CD4-positive, alpha-beta T cell treated with Interleukin-6 at 100 ng/mL for 8 hours (primary cell): ENCODE measurements around the gene DOK4.

Source experiments
- DNase-seq: peaks from one replicate; pipeline ENCODE4 v3.0.0-alpha.2; 2020; ENCODE audit warnings: mixed read lengths, low spot score

DOK4 gene

GRCh38 chr16:57485916-57486857 is at the start of gene DOK4:
Gene DOK4 (minus strand): TSS chr16:57486493. CDS start chr16:57479507, 6,986 bp downstream.
- DNase-seq: peak; percentile 70

DNA sequence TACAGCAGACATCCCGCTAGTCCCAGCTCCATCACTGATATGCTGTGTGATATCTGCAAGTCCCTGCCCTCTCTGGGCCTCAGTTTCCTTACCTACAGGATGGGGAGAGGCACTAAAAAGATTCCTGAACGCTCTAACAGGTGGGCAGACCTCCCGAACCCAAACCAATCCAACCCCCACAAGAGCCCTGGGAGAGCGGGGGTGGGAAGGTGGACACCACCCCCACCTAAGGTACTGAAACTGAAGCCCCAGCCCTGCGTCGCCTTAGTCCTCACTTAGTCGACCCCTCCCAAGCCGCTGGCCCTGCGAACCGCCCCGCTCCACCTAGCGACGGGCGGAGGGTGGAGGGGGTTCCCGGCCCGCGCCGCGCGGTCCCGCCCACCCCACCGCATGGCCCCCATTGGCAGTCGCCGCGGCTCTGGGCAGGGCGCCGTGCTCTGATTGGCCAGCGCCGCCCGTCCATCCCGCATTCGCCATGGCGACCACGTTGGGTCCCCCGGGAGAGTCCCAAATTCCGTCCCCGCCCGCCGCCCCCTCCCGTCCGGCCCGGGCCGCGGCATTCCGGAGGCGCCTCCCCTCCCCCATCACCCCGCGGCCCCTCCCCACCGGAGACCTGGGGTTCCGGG is 49.5 kb upstream of the DOK4 start:
- DNase-seq: peak; percentile 95

DNA sequence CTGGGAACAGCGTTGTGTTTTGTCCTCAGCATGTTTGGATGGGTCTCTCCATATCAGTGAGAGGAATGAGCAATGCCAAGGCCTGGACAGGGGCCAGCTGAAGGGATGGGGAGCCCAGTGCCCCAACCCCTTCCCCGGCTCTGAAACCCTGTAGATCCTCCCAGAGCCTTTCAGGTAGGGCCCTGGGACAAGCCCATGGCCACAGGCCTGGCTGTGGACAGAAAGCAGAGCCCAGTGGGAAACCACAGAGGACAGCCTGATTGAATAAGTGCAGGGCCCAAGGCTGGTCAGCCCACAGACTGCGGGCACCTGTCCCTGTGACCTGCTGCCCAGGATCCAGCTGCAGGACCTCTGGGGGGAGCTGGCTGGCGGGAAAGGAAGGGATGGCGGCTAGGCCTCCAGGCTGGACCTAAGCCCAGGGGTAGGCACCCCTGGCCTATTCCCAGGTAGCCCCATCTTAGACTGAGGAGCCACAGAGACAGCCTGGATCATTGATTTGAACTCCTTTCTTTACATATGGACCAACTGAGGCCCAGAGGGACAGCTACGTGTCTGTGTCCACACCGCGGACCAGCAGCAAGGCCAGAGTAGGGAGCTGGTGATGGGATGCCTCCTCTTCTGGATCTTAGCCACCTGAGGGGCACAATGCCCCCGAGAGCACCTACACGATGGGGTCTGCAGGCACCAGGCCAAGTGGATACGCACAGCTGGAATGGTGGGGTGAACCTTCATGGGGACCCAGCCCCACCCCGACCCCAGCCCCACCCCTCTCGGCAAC is 48.8 kb upstream of the DOK4 start:
- no peak for DNase-seq

GRCh38 chr16:57534337-57534880 is 48.1 kb upstream of the DOK4 start:
- no peak for DNase-seq

- DNase-seq: peak; percentile 42
These were observed 47.4 kb upstream of the DOK4 start for GRCh38 chr16:57533431-57534336.

DNA sequence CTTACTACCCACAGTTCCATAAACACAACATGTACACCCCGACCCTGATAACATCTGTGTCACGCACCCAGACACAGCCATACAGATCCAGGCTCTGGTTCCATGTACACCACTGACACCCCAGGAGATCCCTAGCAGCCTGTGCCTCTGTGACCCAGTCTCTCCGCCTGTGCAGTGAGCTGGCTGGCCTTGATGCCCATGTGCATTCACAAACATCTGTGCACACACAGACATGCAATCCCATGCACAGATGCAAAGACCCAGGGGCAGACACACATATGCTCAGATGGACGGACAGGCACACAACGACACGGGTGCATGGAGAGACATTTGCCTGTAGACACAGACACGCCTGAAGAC is 46.0 kb upstream of the DOK4 start:
- DNase-seq: no peak

DNA sequence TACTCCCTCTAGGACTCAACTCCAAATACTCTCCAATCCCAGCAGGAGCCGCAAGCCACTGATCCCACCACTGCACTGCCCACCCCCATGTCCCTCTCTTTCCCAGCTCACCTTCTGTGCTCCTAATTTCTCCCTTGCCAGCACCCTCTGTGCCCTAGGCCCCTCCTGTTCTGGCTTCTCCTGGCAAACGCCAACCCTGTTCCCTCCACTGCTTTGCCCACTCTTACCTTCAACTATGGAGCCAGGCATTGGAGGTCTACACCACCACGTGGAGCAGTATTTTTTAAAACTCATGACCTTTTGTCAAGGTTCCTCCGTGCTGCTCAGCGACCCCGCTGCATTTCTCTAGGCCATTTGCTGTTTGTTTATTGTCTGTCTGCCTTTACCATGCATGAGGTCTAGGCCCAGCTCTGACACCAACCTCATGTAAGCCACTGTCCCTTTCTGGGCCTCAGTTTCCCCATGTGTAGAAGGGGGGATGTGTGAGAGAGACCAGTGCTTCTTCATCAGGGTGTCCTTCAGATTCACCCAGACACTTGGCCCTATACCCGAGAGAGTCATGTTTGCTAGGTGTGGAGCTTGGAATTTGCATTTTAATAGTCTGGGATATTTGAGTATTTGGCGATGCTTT is 45.5 kb upstream of the DOK4 start:
- no peak for DNase-seq

- DNase-seq: no peak
These were observed 44.9 kb upstream of the DOK4 start for GRCh38 chr16:57531253-57531575.

GRCh38 chr16:57530522-57531252 is 44.4 kb upstream of the DOK4 start:
- DNase-seq: no peak

DNA sequence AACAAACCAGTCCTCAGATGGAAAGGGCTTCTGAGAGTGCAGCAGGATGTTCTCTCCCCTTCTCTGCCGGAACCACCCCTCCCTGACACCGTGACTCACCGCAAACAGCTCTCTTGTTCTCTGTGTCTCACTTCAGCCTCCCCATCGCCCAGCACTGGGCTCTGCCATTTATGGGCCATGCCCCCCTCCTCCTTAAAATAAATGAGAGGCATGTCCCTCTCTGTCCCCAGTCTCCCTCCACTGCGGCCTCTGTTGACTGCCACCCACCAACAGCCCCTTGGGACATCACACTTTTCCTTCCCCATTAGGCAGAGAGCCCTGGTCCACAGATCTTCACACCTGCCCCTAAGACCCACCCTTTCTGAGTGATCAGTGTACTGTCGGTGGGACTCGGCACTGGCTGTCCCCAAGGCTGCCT is 43.8 kb upstream of the DOK4 start:
- DNase-seq: peak; percentile 83

GRCh38 chr16:57529391-57530103 is 43.3 kb upstream of the DOK4 start:
- no peak for DNase-seq

GRCh38 chr16:57528499-57529390 is 42.5 kb upstream of the DOK4 start:
- no peak for DNase-seq

DNA sequence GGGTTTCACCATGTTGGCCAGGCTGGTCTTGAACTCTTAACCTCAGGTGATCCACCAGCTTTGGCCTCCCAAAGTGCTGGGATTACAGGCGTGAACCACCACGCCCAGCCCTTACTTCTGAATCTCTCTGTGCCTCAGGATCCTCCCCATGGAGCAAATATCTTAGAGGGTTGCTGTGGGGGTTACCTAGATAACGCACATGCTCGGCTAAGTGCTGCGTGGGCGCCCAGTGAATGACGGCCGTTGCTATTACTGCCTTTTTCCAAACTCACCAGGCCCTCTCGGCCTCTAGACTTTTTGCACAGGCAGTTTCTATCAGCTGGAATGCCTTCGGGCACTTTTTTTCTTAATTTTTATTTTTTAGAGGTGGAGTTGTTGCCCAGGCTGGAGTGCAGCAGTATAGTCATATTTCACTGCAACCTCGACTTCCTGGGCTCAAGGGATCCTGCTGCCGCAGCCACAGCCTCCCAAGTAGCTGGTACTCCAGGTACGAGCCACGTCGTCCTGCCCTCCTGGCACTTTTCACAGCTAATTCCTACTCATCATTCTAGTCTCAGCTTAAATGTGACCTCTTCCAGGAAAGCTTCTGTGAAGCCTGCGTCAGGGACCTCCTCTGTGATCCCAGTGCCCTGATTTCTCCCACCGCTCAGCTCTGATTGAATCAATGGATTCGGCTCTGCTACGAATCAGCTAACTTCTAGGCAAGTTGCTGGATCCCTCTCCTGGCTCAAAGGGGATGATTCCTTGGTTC is 41.5 kb upstream of the DOK4 start:
- no peak for DNase-seq

GRCh38 chr16:57527027-57527426 is 40.7 kb upstream of the DOK4 start:
- no peak for DNase-seq

- no peak for DNase-seq
These were observed 40.2 kb upstream of the DOK4 start for GRCh38 chr16:57526498-57526897.

DNA sequence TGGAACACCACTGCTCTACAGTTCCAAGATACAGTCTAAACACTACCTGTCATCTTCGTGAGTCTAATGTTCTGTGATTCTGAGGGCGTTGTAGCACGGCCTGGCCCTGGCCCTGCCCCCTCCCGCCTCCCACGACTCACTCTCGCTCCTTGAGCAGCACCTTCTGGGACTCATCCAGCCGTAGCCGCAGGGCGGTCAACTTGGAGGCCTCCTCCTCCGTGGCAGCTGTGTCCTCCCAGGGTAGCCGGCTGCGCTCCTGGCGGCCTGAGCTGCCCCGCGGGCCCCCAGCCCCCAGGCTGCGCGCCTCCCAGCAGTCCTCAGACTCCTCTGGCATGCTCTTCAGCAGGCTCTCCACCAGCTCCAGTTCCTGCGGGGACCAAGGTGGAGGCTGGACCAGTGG is 39.5 kb upstream of the DOK4 start:
- no peak for DNase-seq

DNA sequence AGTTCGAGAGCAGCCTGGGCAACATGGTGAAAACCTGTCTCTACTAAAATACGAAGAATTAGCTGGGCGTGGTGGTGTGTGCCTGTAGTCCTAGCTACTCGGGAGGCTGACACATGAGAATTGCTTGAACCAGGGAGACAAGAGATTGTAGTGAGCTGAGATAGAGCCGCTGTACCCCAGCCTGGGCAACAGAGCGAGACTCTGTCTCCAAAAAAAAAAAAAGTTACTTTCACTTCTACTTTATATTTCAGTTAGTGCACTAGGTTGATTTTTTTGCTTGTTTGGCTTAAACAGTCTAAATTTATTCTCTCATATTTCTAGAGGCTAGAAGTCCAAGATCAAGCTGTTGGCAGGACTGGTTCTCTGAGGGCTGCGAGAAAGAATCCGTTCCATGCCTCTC is 36.7 kb upstream of the DOK4 start:
- no peak for DNase-seq
